Sigmoid colon (tissue), 7 donors: ENCODE measurements around the gene ADGRG6. TPM values are rescaled to one million over a fixed set of nuclear protein-coding genes. Genes with fewer than 3 reads are reported as not detected.

Source experiments
- DNase-seq: peaks from one replicate; pipeline ENCODE4 v3.0.0-alpha.2; 2019
- H3K27ac ChIP-seq, 4 donors: fragments of 200-600 bp; sonication (generic); one replicate each; pipeline ENCODE4 v1.5.1; 2016 to 2019; ENCODE audit warnings: mild to moderate bottlenecking in 1 of 4
- H3K27me3 ChIP-seq, 3 donors: fragments of 200-600 bp; sonication (generic); one replicate each; pipeline ENCODE4 v1.5.1; 2019; ENCODE audit warnings: mild to moderate bottlenecking in 1 of 3
- H3K36me3 ChIP-seq, 4 donors: fragments of 200-600 bp; sonication (generic); one replicate each; pipeline ENCODE4 v1.5.1; 2016 to 2019
- H3K4me1 ChIP-seq, 4 donors: fragments of 200-600 bp; sonication (generic); one replicate each; pipeline ENCODE4 v1.5.1; 2017 to 2019
- H3K4me3 ChIP-seq, 4 donors: fragments of 200-600 bp; sonication (generic); one replicate each; pipeline ENCODE4 v1.5.1; 2017 to 2019; ENCODE audit warnings: mild to moderate bottlenecking in 2 of 4, moderate library complexity in 1 of 4
- H3K9me3 ChIP-seq, 4 donors: fragments of 200-600 bp in 3 of 4; sonication (generic) in 3 of 4; one replicate each; pipeline versions ENCODE4 v1.5.1 to v1.6.1; 2013 to 2019
- CTCF ChIP-seq, 4 experiments: fragments of 450-650 bp in 3 of 4; fragments of 200-600 bp in 1 of 4; IDR thresholded peaks; one replicate each; pipeline ENCODE4 v1.5.1; 2016 to 2019; ENCODE audit warnings: antibody characterized with exemption in 4 of 4, mild to moderate bottlenecking in 3 of 4, moderate library complexity in 2 of 4
- EP300 ChIP-seq, 4 donors: sonication (generic); formaldehyde crosslinking; IDR thresholded peaks; one replicate each; pipeline ENCODE4 v1.6.1; 2017; ENCODE audit warnings: antibody characterized with exemption in 4 of 4
- POLR2A ChIP-seq, 2 donors: fragments of 450-650 bp; IDR thresholded peaks; one replicate each; pipeline ENCODE4 v1.6.1; 2016; ENCODE audit warnings: antibody characterized with exemption in 2 of 2, mild to moderate bottlenecking in 2 of 2, moderate library complexity in 2 of 2
- POLR2AphosphoS5 ChIP-seq, 4 donors: sonication (generic); formaldehyde crosslinking; IDR thresholded peaks; one replicate each; pipeline ENCODE4 v1.6.1; 2017; ENCODE audit warnings: antibody characterized with exemption in 4 of 4
- WGBS, 2 donors: extraction: QIAGEN DNeasy Blood & Tissue Kit; methylation state at CpG; one replicate each; pipeline ENCODE4 v1.1.7; 2013; 5-methylcytosine and 5-hydroxymethylcytosine counted together
- intact Hi-C: fragments of 100-400 bp; cut with DNase I; formaldehyde crosslinking; loops from one replicate; pipeline ENCODE4 v1.15.1; 2023
- polyA plus RNA-seq, 3 donors: library from polyadenylated mRNA; stranded (reverse); fragments of 200-250 nt; gene quantifications; one replicate each; pipeline ENCODE4 v1.2.3, GENCODE V29; 2013
- total RNA-seq, 4 donors: library from RNA; depleted of rRNA; stranded (reverse); fragments of >200 nt; gene quantifications; one replicate each; pipeline ENCODE4 v1.1.0, GENCODE V29; 2016
- donor health status: healthy with polysubstance abuse.
- donor health status: Bipolar disorder and iron deficiency.
- donor health status: healthy.

Gene ADGRG6
- total and polyA plus RNA-seq, 7 donors = 0.60 to 17.6 (median 12.6) TPM

DNA sequence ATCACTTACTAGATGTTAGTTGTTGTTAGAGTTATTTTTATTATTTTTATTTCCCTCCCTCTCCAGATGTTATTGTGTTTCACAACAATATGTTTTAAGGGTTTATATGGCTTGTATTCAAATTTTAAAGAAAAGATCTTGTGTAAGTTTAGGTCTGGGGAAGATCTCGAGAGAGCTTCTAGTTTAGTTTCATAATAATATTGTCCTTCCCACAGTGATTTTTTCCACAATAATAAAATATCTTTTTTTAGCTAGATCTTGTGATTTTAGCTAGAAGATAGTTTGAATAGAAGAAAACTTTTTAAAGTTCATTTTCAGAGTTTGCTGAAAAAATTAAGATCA, 55.0 kb downstream of the ADGRG6 start:
- Histone ChIP-seq H3K9me3 (no peaks in the 10 kb centered on the region), H3K4me3 (no peak overlapping the region), H3K27me3 (no peaks in the 10 kb centered on the region), H3K27ac (no peak overlapping the region), H3K36me3 (no peaks in the 10 kb centered on the region), H3K4me1 (no peaks in the 10 kb centered on the region)
- TF ChIP-seq POLR2AphosphoS5 (IDR thresholded peaks at IDR 0.05) (no peak), POLR2A (IDR thresholded peaks at IDR 0.05) (no peak), EP300 (IDR thresholded peaks at IDR 0.05) (no peak), CTCF (IDR thresholded peaks at IDR 0.05) (no peak)
- intact Hi-C loops = no loop called here
- WGBS, 2 donors = 81 to 83% methylated on average over 1 of the region's 1 CpG
- no peak for DNase-seq

- Histone ChIP-seq H3K9me3 (no peaks in the 10 kb centered on the region), H3K4me1 (no peaks in the 10 kb centered on the region), H3K27ac (no peak overlapping the region), H3K4me3 (no peak overlapping the region), H3K27me3 (no peaks in the 10 kb centered on the region), H3K36me3 (no peaks in the 10 kb centered on the region)
- no peak for DNase-seq
- no peak for TF ChIP-seq CTCF (IDR thresholded peaks at IDR 0.05)
- no peak for TF ChIP-seq EP300 (IDR thresholded peaks at IDR 0.05)
- TF ChIP-seq POLR2AphosphoS5 (IDR thresholded peaks at IDR 0.05) = no peak
- TF ChIP-seq POLR2A (IDR thresholded peaks at IDR 0.05) = no peak
- intact Hi-C loops = no loop called here
Observed at GRCh38 chr6:142357879-142358278, 56.1 kb downstream of the ADGRG6 start.

- no peak overlapping the region for H3K27ac ChIP-seq
- no peak overlapping the region for H3K4me3 ChIP-seq
- DNase-seq = no peak
- TF ChIP-seq EP300 (IDR thresholded peaks at IDR 0.05) = no peak
- no peak for TF ChIP-seq POLR2AphosphoS5 (IDR thresholded peaks at IDR 0.05)
- no peak for TF ChIP-seq CTCF (IDR thresholded peaks at IDR 0.05)
- TF ChIP-seq POLR2A (IDR thresholded peaks at IDR 0.05) = no peak
- no peaks in the 10 kb centered on the region for H3K4me1 ChIP-seq
- H3K27me3 ChIP-seq = no peaks in the 10 kb centered on the region
- intact Hi-C loops = no loop called here
- no peaks in the 10 kb centered on the region for H3K36me3 ChIP-seq
- H3K9me3 ChIP-seq = no peaks in the 10 kb centered on the region
- WGBS, 2 donors = 60 to 71% methylated on average over 2 of the region's 2 CpGs
Observed at GRCh38 chr6:142359271-142359960, 57.6 kb downstream of the ADGRG6 start.

DNA sequence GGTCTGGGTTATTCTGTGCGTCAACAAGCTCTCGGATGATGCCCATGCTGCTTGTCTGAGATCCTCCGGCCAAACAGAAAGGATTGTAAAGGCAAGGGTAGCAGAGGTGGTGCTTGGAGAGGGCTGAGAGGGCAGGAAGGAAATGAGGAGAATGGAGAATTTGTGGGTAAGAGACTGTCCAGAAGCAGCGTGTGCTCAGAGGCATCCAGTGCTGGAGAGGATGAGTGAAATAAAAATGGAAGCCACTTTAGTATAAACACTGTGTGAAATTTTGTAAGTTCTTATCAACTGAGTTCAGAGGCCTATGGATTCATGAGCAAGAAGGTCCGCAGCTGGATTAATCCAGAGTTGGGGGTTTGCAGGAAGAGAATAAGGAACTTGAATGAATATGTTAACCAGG, 59.5 kb downstream of the ADGRG6 start:
- 88 to 95% methylated on average over 5 of the region's 5 CpGs for WGBS, 2 donors
- Histone ChIP-seq H3K9me3 (no peaks in the 10 kb centered on the region), H3K4me1 (no peaks in the 10 kb centered on the region), H3K4me3 (no peak overlapping the region), H3K27me3 (no peaks in the 10 kb centered on the region), H3K27ac (no peak overlapping the region), H3K36me3 (no peaks in the 10 kb centered on the region)
- TF ChIP-seq POLR2AphosphoS5 (IDR thresholded peaks at IDR 0.05) (no peak), EP300 (IDR thresholded peaks at IDR 0.05) (no peak), CTCF (IDR thresholded peaks at IDR 0.05) (no peak), POLR2A (IDR thresholded peaks at IDR 0.05) (no peak)
- intact Hi-C loops = no loop called here
- no peak for DNase-seq
